ENCODE measurements around the gene ERICH2.

GRCh38 chr2:170818036-170818751 lies 48.0 kb downstream of the ERICH2 start:
- TF ChIP-seq, protein P1, sequence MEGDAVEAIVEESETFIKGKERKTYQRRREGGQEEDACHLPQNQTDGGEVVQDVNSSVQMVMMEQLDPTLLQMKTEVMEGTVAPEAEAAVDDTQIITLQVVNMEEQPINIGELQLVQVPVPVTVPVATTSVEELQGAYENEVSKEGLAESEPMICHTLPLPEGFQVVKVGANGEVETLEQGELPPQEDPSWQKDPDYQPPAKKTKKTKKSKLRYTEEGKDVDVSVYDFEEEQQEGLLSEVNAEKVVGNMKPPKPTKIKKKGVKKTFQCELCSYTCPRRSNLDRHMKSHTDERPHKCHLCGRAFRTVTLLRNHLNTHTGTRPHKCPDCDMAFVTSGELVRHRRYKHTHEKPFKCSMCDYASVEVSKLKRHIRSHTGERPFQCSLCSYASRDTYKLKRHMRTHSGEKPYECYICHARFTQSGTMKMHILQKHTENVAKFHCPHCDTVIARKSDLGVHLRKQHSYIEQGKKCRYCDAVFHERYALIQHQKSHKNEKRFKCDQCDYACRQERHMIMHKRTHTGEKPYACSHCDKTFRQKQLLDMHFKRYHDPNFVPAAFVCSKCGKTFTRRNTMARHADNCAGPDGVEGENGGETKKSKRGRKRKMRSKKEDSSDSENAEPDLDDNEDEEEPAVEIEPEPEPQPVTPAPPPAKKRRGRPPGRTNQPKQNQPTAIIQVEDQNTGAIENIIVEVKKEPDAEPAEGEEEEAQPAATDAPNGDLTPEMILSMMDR (IDR thresholded peaks at IDR 0.05; ENCODE audit: low read length), result no peak
- TF ChIP-seq EZH2 (optimal IDR thresholded peaks at IDR 0.05; ENCODE audit: low read depth, low read length) (no peak), EZH2phosphoT487 (IDR thresholded peaks at IDR 0.05; ENCODE audit: low read length) (no peak)
